ENCODE data around the gene PRKN. TPM values are rescaled to one million over a fixed set of nuclear protein-coding genes. Genes with fewer than 3 reads are reported as not detected.

Gene PRKN
- polyA plus RNA-seq, 1 donor: 4.6 TPM

DNA sequence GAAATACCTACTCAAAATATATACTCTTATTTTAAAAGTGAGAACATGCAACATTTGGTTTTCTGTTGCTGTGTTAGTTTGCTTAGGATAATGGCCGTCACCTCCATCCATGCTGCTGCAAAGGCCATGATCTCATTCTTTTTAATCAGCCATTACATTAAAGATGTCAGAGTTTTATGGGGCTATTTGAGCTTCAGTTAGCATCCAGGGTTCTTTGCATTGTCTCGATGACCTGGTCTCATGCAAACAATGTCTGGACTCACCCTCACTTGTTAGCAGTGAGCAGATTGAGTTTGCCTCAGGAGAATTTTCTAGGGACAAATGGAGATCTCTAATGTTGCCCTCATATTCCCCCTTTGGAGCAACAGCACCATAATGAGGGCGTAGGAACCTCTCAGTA is 995.0 kb downstream of the PRKN start:
- no peak for DNase-seq (ENCODE audit: low read depth)

DNA sequence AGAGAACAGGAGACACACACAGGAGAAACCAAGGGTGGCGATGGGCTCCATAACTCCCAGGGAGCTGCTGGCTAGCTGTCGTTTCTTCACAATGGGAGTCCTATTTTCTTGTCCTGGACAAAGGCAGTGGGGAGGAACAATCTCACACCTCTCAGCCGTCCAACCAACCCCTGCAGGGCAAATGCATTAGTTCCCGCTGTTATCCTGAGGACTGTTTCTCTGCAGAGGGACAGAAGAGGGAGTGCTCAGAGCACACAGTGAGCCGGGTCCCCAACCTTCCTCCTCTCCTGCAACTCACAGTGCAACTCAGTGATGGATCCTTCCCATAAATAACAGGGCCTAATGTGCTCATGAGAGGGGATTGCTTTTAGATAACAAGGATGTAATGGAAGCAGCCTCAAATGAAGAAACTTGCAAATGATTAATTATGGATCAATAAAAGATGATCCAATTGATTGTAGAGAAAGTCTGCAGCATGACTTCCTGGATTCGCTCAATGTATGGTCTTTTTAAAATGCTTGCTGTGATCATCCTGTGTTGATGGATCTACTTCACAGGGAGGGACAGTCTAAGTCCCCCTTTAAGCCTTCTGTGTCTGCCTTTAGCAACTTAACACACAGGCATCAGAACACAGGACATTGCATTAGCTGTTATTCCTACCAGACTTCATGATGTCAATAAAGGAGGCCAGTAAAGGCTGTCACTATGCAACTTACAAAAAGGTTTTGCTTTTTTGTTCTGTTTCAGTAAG is 1000.3 kb downstream of the PRKN start:
- DNase-seq (ENCODE audit: low read depth): no peak

DNA sequence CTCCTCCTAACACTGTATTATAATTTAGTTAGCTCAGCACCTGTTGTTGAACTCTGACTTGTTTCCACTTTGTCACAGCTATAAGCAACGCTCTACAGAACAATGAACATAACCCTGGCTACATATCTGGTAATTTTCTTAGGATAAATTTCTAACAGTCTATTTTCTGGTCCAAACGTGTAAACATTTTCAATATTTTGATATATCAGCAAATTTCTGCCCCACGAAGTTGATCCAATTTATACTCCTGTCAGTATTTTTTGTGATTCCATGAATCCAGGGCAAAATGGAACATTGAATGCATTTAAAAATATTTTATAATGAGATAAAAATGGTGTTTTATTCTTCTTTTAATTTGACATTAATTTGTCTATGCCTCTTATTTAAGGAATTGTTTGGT is 1005.2 kb downstream of the PRKN start:
- DNase-seq (ENCODE audit: low read depth): no peak

DNA sequence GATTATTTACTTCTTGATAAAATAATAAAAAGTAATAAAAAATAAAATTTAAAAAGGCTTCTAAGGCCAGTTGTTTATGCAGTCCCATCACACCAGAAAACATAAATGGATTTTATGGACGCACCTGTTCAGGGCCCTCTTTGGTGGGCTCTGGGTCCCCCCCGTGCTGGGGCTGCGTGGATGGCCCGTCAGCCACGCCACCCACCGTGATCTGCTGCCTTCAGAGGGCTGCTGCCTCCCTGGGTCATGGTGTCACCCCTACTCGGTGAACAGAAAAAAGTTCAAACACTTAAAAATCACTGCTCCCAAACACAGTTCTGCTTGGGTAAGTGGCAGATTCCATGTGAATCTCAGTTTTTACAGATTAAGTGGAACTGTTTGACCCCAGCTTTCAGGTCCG is 1006.1 kb downstream of the PRKN start:
- DNase-seq (ENCODE audit: low read depth): no peak

DNA sequence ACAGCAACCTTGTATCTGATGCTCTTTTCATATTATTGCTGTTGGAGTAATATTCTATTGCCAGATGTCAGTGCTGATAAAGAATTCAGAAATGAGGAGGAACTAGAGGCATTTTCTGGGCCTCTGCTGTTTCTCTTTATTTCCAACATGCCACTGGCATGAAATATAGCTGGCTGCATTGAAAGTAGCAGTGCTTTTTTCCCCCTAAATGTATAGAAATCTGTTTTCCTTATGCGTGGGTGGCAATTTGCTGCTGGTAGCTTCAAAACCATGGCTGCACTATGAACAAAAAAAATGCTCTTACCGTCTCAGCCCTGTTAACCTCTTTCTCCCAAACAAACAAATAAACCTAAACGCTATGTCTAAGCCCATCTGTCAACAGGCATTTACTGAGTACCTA is 1011.4 kb downstream of the PRKN start:
- no peak for DNase-seq (ENCODE audit: low read depth)

DNA sequence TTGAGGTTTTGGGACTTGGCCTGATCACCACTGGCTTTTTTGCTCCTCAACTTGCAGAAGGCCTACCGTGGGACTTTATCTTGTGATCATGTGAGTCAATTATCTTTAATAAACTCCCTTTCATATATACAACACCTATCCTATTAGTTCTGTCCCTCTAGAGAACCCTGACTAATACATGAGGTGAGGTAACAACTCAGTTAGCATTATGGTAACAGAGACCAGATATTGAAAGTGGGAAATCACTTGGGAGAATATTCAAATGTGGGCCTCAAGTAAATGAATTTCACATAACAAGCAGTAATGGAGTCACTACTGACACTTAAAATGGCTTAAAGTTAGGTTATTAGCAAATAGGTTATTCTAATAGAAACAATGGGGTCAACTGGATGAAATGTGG is 1015.6 kb downstream of the PRKN start:
- no peak for DNase-seq (ENCODE audit: low read depth)

DNA sequence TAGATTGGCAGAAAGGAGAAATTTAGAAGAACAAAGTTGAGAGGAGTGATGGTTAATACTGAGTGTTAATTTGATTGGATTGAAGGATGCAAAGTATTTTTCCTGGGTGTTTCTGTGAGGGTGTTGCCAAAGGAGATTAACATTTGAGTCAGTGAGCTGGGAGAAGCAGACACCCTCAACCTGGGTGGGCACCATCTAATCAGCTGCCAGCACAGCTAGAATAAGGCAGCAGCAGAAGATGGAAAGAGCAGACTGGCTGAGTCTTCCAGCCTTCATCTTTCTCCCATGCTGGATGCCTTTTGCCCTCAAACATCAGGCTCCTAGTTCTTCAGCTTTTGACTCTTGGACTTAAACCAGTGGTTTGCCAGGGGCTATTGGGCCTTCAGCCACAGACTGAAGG is 1016.1 kb downstream of the PRKN start:
- no peak for DNase-seq (ENCODE audit: low read depth)

DNA sequence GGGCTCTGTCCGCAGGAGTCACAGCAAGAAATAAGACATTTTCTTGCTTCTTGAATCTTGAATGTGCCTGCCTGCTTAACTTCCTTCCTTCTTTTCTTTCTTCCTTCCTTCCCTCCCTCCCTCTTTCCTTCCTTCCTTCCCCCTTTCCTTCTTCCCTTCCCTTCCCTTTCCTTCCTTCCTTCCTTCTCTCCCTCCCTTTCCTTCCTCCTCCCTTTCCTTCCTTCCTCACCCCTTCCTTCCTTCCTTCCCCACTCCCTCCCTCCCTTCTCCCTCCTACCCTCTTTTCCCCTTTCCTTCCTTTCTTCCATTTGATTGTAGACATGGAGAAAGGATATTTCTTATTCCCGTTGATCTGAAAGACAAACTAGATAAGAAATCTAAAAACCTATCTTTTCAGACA is 1016.9 kb downstream of the PRKN start:
- no peak for DNase-seq (ENCODE audit: low read depth)

DNA sequence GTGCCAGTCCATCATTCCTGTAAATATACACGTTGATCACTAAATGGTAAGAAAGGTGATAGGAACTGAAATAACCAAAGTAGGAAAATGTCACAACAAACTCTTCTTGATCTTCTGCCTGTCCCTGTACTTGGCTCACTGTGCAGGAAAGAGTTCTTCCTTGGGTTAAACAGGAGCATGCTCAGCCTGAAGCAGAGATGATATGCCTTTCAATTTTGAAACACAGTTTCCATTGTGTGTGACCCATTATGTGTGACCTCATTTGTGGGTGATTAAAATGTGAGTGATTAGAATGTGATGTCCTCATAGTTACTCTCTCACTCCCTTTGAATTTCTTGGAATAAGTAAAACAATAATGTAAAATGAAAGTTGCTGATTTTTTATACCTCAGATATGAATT is 1026.5 kb downstream of the PRKN start:
- DNase-seq (ENCODE audit: low read depth): no peak

DNA sequence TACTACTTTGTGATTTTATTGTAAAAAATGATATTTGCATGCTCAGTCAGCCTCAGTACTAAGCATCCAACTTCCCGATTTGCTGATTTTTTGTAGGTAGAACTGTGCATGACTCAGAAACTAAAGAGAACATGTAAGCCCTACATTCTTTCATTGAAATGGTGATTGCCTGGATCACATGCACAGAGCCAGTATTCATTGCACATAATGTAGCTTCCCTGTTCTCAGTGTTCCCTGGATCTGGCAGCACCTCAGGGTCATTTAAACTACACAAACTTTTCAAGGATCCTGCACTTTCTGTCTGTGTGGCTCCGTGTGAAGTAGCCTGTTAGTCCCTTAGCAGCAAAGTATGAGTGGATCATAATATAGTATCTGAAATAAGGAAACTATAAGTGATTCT is 1030.8 kb downstream of the PRKN start:
- no peak for DNase-seq (ENCODE audit: low read depth)

DNA sequence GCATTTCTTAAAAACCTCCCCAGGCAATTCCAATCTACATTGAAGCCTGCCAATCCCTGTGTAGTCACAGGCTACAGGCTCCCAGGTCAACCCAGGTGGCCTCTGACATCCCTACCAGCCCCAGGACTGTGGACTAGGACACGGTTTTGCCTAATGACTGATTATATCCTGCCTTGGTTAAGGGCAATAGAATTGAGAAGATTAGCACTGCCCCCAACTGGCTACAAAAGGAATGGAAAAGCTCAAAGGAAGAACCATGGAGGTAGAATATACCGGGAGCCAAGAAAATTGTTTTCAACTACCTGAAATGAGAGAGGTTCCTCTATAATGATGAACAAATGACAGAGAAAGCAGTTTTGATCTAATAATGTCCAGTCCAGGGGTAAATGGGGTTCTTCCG is 1032.6 kb downstream of the PRKN start:
- DNase-seq (ENCODE audit: low read depth): no peak

DNA sequence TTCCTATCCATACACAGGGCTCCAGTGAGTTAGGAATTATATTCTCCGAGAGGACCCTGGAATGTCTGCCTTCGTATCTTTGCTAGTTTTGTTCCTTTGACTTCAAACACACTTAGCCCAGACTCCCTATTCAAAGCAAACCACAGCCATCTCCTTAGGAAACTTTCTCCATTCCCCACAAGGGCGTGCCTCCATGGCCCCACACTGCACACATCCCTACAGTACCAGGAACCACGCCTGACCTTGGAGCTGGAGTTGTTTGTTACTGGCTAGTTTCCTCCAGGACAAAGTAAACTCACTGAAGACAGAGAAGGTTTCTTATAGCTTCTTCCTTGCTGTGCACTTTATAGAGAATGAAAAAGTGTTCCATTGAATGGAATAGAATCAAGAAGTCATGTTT is 1040.9 kb downstream of the PRKN start:
- no peak for DNase-seq (ENCODE audit: low read depth)

DNA sequence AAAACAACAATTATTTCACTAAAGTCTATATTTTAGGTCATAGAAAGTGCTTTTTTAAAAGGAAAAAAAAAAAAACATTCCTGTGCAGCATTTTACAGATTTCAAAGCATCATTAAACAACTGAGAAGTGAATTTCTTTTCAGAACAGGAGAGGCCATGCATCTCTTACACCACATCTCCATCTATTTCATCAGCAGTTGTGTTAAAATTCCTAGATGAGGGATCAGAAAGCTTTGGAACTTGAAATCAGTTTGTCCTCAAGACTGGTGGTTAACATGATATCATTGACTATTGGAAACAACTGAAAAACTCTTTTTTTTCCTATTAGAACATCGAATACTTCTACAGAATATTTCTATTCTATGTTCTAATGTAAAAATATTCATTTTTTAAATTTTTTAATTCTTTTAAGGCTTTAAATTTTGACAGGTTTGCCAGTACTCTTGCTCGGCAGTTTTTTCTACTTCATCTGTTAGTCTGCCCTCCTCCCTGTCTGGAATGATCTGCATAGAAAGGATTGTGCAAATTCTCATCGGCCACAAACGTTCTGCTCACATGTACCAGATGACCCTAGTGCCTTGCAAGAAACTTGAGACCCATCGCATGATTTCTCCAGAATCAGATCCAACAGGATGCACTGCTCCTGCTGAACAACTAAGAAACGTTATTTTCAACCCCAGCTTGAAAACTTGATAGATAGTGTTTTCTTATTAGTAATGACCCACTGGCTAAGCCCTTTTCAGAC is 1042.7 kb downstream of the PRKN start:
- DNase-seq (ENCODE audit: low read depth): no peak

DNA sequence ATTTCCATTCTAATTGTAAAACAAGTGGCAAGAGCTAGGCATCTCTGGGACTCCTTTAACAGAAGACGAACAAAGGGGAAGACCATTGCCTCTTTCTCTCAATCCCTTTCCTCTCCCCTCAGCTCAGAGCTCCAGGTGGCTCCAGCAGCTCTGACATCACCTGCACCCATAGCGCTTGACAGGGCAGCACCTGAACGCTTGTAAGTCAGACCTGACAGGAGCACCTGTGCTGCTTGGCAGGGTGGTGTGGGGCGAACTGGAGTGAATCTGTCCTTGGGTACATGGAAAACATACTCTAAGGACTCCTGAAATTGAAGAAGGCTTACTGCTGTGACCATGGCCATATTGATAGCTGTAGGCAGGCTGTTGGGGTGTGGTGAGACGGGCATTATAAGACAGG is 1044.2 kb downstream of the PRKN start:
- DNase-seq (ENCODE audit: low read depth): no peak

DNA sequence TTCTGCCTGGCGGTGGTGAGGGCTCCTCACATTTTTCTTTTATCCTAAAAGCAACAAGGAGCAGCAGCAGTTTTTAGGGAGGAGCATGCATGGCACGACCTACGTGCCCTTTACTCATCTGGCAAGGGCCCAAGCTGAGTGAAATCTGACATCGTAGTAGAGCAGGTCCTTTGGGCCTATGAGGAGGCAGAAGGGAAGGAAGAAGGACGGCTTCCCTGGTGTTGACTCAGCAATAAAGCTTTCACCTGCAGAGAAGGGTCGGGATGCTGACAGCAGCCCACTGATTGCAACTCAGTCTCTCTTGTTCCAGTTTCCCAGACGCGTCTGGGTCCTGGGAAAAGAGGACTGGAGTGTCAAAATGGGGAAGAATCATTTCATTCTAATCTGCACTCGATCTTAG is 1044.6 kb downstream of the PRKN start:
- no peak for DNase-seq (ENCODE audit: low read depth)

DNA sequence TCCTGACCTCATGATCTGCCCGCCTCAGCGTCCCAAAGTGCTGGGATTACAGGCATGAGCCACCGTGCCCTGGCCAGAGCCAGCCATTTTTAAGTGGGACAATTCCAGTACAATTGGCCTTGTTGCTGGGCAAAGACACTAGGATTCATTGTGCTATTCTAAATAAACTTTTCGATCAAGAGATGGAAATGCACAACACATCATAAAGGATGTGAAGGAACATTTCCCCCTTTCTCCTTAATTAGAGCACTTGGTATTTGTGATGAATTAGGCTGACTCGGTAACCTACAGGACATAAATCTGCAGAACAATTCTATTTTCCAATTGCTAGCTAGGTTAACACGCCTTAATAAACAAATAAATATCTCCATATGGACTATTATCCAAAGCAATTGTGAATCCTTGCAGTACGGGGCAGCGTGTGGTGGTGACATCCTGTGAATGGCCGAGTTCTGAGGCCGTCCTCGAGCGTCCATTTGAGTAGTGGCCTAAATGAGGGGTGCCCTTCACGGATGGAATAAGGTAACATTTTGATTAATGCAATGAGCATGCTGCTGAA is 1047.5 kb downstream of the PRKN start:
- no peak for DNase-seq (ENCODE audit: low read depth)

DNA sequence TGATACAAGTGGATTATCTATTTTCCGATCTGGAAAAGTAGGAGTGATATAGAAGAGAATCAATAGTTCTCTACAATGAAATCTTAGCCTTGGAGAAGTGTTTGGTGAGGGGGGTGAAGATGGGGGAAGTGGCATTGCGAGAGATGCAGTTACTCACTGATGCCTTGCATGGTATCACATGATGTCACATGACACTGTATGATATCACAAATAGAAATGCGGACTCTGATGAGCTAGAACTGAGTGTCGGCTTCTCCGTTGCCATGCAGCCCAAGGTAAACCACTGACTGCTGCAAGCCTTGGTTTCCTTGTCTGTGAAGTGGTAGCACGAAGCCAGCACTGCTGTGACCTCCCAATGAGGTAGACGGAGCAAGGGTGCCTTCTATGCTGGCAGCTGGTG is 1050.4 kb downstream of the PRKN start:
- no peak for DNase-seq (ENCODE audit: low read depth)

DNA sequence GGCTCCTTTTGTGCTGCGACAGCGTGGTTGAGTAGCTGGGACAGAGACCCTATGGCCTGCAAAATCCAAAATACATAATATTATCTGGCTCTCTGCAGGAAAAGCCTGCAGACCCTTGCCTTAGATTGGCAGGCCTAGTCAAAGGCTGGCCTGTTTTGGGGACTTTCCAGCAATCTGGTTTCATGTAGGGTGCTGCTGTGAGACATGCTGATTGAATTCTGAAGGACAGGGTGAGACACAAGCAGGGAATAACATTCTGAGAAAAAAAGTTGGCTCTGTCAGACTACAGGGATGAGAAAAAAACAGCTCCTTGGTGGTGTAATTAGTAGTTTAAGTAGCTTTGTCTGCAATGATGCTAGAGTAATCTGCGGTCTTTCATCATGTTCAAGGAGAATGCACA is 1051.0 kb downstream of the PRKN start:
- DNase-seq (ENCODE audit: low read depth): no peak

DNA sequence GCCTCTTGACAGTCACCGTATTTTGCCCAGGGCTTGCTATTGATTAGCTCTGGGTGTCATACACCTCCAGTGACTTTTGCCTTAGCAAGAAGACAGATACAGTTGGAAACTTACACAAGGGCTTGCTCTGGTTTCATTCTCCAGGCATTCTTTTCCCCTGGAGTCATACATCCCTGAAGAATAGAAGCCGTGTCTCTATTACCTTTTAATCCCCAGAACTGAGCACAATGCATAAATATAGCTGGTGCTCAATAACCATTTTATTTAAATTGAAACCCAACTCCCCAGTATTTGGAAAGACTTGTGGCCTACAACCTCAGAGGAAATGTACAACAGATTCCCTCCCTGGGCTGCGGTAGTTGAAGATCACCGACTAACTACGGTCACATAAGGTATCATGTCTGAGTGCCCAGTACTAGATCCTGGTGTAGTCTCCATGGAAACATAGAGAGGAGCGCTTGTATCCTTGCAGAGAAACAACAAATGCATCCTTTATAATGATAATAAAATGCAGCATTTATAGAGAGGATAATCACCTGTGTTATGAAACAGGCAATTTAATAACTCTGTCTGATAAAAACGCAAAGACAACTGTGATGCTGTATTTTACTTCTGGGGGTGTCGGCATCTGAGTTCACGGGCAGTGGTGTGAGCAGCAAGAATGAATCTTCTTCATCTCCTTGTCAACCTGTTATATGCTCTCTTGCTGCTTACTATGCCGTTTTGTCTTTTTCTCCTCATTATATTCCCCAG is 1052.5 kb downstream of the PRKN start:
- DNase-seq (ENCODE audit: low read depth): no peak

DNA sequence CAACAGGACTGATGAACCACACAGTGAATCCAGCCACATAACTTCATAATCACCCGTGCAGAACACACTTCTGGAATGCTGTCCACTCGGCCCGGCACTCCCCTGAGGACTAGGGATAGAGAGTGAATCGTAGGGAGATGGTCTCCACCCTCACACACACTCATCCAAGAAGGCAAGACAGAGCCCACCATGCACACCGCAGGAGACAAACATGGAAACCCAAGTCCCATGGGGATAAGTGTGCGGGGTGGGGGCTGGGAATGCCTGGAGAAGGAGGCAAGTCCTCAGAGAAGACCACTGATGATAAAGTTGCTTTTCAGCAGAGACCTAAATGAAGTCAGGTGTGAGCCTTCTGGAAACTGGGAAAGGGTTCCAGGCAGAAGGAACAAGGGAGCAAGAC is 1054.5 kb downstream of the PRKN start:
- no peak for DNase-seq (ENCODE audit: low read depth)

DNA sequence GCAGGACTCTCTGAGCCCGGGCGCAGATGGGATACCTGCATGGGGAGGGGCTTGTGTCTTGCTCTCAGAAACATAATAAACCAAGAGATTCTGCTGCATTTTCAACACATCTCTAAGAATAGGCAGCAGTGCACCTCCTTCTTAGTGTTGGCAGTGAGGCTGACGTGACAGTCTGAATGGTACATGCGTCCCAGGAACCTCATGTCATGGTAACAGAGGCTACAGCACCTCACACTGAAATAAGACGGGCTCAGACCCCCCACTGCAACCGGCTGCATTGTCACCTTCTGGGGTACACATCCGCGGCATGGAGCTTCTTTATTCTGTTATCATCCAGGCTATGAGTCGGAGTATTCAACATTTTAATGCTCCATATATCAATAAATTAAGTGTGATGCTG is 1056.4 kb downstream of the PRKN start:
- DNase-seq (ENCODE audit: low read depth): no peak

DNA sequence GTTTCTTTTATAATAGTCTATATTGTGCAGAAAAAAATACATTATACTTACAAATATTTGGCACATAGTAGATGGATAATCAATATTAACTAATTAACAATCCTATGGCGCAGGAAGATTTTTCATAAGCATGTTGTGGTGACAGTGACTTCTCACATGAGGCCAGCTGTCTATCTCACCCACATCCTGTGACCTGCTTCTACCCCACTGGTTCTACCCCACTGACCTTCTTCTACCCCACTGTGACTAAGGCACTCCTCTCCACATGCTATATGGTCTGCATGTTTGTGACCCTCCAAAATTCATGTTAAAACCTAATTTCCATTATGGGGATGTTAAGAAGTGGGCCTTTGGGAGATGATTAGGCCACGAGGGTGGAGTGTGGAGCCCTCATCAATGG is 1058.9 kb downstream of the PRKN start:
- no peak for DNase-seq (ENCODE audit: low read depth)

DNA sequence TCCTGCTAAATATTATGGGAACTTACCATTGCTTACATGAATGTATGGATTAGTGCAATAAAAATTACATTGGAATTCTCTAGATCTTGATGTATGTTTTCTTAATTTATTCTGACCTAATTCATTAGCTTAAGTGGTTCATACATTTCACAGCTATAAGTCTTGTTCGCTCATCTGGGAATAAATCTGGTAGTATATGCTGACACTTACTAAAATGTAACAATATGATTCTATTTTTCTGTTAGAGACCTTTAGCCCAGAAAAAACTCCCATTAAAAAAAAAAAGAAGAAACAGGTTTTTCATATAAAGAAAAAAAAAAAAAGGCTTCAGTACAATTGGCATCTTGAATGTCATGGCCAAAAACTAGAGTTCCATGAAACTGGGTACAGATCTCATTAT is 1059.6 kb downstream of the PRKN start:
- DNase-seq (ENCODE audit: low read depth): no peak
